ENCODE results near the gene PSMB11.
"Not testable (repeated sequence)": the region's sequence is repeated elsewhere in the genome, so short reads cannot be mapped to it uniquely, and the experiment has no call there.

PSMB11 gene

DNA sequence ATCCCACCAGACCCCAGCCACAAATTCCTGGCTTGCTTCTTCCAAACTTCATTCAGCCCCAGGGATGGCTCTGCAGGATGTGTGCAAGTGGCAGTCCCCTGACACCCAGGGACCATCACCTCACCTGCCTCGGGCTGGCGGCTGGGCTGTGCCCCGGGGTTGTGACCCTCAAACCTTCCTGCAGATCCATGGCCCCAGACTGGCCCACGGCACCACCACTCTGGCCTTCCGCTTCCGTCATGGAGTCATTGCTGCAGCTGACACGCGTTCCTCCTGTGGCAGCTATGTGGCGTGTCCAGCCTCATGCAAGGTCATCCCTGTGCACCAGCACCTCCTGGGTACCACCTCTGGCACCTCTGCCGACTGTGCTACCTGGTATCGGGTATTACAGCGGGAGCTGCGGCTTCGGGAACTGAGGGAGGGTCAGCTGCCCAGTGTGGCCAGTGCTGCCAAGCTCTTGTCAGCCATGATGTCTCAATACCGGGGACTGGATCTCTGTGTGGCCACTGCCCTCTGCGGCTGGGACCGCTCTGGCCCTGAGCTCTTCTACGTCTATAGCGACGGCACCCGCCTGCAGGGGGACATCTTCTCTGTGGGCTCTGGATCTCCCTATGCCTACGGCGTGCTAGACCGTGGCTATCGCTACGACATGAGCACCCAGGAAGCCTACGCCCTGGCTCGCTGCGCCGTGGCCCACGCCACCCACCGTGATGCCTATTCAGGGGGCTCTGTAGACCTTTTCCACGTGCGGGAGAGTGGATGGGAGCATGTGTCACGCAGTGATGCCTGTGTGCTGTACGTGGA, at the start of gene PSMB11:
PSMB11 (plus strand) TSS at position 51 of the 804 bp plus-strand sequence; CDS start at position 65, 14 bp downstream.
- DNase-seq (ENCODE audit: low read depth), result no peak

DNA sequence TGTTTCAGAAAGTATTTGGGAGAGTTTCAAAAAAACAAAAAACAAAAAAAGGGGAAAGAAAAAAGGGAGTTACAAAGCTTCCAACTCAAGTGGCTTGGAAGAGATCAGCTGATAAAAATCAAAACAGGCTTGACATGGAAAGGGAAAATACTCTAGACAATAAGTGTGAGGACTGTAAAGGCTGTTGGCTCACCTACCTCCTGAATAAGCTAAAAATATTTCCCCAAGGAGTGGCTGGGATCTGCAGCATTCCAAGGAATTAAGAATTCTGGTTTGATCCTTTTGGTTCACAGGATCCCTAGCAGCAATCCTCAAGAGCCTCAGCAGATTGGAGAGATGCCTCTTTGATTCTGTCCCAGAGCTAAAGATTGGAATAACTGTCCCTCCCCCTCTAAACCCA, 48.5 kb upstream of the PSMB11 start:
- DNase-seq (ENCODE audit: low read depth), result no peak

- peak; percentile 40 for DNase-seq (ENCODE audit: low read depth)
These were observed 47.2 kb upstream of the PSMB11 start for GRCh38 chr14:22994762-22995275.

DNA sequence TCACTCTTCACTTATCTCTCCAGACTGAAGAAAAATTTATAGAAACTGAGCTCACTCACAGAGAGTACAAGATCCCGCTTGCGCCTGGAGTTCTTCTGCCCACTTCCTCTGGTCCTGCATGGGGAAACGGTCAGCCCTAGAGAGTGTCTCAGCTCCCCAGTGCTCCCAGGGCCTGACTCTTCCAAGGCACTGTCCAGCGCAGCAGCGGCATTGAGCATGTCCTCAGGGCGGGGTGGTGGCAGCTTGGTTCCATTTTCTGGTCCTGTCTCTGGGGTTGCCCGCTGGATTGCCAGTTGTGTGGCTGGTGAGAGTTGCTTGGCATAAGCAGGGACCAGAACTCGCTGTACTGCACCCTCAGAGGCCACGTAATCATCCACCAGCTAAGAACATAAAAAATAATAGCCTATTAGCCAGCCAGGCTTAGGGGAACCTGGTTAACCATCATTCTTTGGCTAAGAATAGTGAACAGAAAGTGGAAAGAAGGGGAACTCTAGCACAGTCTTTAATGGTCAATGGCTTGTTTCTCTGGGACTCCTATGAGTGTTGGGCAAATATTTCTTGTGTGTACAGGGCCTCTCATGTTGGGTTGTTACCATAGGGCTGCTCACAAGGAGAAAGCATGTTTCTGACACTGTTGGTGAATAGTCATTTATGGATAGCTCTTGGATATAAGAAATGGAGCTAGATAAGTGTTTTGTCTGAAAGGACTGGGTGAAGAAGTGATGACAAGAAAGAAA, 46.0 kb upstream of the PSMB11 start:
- no peak for DNase-seq (ENCODE audit: low read depth)

DNA sequence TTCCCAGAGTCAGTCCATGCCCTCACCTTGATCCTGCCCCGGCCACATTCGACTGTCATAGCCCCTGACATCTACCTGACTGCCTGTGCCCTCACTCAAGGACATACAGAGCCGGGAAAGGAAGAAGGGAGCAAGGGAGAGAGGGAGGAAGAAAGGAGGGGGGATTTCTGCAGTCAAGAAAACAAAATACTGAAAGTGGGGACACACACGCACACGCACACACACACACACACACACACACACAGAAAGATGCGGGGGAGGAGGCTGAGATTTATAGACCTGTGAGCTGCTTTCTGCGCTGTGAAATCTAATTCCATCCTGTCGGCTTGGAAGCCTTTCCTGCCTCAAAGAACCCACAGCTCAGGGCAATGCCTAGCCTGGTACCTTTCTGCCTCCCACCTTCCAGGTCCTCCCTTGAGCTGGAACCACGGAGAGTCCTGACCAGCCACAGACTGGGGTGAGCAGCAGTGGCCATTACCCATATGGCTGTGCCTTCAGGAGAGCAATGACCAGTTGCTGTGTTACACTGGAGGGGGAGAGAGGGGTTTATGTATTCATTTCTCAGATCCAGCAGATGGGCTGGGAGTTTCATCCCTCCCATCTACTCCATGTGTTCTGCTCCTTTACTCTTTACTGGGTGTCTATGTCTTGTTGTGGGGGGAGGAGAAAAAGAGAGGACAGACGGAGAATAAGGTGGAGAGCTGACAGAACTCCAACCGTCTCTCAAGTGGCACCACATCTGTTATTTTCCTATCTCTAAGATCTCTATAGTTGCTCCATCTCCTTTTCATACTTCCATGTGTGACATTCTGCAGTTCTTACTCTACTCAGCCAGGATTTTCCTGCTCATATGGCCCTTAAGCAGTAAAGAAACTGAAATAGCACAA, 45.0 kb upstream of the PSMB11 start:
- DNase-seq (ENCODE audit: low read depth), result peak; percentile 51

DNA sequence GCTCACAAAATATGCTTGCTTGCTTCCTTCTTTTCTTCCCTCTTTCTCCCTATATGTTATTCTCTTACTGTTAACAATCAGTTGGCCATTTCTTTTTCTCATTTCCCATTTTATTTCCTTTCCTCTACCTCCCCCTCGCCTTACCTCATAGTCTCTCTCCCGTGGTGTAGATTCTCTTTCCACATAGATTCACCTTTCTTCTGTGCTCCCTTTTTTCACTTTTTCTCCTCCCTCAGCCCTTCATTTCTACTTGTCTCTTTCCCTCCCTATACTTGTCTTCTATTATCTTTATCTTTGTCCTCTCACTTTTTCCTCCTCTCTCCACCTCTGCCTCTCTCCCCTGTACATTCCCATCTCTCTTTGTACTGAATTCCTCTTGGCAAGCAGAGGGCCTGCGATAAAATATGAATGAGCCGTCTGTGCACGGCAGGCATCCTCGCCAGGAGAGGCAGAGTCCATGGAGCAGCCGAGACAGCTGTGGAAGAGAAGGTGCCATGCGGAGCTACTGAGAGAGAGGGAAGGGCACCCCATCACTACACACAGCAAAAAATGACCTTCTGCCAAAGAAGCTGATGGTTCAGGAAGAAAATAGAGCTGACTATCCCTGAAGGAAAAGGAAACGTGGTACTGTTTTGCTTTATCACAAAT, 44.2 kb upstream of the PSMB11 start:
- DNase-seq (ENCODE audit: low read depth), result no peak

GRCh38 chr14:22998329-22999012, 43.5 kb upstream of the PSMB11 start:
- DNase-seq (ENCODE audit: low read depth), result no peak

- DNase-seq (ENCODE audit: low read depth), result no peak
These were observed 41.2 kb upstream of the PSMB11 start for GRCh38 chr14:23000860-23001259.

- no peak for DNase-seq (ENCODE audit: low read depth)
These were observed 39.4 kb upstream of the PSMB11 start for GRCh38 chr14:23002592-23002991.

DNA sequence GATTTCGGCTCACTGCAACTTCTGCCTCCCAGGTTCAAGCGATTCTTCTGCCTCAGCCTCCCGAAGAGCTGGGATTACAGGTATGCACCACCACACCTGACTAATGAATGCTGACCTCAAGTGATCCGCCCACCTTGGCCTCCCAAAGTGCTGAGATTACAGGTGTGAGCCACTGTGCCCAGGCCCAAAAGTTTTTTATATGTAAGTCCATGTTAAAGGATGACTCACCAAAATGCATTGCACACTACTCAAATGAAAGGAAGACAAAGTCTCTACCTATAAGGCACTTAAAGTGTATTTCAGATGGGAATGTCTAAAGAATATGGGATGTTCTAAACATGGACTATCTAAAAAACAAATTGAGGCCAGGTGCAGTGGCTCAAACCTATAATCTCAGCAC, 37.7 kb upstream of the PSMB11 start:
- DNase-seq (ENCODE audit: low read depth), result not testable (repeated sequence)

GRCh38 chr14:23005451-23006187, 36.4 kb upstream of the PSMB11 start:
- DNase-seq (ENCODE audit: low read depth), result no peak

DNA sequence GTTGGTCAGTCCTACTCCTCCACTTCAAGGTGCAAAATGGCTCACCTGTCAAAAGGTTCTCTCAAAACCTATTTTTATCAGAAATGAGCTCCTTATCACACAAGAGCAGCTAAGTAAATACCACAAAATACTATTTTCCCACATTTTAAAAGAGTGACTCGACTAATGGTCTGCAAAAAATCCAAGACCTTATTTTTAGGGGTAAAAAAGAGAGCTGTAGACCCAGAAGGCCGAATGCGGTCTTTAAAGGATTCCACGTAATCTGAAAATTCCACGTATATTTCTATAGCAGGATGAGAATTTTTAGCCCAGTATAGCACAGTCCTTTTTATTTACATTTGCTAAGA, 35.9 kb upstream of the PSMB11 start:
- DNase-seq (ENCODE audit: low read depth), result no peak

DNA sequence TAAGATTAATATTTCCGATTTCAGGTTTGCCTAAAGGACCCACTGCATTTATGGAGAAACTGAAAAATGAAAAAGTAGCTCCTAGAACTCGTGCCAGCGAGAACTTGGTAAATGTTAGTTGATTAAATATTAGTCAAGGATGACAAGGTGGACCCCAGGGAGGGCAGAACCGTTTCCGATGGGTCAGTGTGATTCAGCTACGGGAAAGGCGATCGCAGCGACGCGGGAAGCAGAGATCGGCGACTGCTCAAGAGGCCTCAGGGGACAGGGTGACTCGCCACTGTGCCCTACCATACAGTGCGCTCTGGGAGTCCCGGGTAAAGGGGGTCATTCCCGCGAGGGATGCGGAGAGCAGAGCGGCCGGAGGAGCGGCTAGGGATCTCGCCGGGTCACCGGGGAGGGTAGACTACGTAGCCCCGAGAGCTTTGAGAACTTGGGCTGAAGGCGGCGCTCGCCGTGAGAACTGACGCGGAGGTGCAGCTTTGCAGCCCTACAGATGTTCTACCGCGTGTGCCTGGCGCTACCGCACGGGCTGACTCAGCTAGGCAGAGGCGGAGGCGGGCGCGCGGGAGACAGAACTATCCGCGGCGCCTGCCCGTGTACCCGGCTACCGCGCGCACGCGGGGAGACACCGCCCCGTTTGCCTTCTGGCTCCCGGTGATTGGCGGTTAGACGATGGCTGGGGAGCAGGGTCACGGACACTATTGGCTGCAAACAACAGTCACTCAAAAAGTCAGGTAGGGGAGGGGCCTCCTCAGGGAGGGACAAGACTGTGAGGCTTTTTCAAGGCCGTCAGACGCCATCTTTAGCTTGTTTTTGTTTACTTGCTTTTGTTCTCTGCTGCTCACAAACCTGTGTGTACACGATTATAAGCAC, 35.2 kb upstream of the PSMB11 start:
- DNase-seq (ENCODE audit: low read depth), result peak; percentile 98

DNA sequence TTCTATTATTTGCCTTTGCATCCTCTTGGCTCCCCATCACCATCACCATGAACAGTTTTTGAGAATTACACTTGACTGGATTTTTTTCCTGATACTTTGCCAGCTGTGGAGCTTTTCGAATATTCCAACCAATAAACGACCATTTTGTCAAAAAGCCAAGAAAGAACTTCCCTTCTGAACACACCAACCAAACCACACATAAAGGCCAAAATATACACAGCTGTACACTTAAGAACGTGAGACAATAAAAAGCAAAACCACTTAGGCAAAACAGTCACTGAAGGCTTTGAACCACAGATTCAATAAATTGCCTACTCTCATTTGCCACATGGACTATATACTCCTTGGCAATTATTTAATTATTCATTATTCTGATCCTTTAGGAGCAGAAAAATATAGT, 33.2 kb upstream of the PSMB11 start:
- DNase-seq (ENCODE audit: low read depth), result no peak

DNA sequence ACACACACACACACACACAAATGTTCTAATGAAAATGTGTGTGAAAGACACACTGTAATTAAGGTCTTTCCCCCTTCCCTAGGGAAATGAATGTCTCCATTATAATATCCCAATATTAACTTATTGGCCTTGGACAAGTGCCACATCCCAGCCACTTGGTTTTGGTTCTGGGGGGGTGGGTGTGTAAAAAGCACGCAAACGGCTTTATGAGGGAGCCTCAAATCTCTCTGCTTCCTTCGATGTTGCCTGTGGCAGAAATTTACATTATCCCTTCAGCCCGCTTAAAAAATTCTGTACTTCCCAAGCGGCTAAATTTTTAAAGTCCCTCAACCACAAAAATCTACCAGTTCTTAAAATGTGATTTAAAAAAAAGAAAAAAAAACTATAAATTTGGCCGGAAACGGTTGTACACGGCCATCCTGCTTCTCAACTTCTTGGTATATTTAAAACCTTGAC, 32.5 kb upstream of the PSMB11 start:
- no peak for DNase-seq (ENCODE audit: low read depth)

GRCh38 chr14:23009939-23010726, 31.9 kb upstream of the PSMB11 start, which contains the start of gene C14orf93:
Gene C14orf93, minus strand, starts transcription at chr14:23010143. Its CDS starts 11,120 bp downstream, at chr14:22999023.
- peak; percentile 66 for DNase-seq (ENCODE audit: low read depth)

DNA sequence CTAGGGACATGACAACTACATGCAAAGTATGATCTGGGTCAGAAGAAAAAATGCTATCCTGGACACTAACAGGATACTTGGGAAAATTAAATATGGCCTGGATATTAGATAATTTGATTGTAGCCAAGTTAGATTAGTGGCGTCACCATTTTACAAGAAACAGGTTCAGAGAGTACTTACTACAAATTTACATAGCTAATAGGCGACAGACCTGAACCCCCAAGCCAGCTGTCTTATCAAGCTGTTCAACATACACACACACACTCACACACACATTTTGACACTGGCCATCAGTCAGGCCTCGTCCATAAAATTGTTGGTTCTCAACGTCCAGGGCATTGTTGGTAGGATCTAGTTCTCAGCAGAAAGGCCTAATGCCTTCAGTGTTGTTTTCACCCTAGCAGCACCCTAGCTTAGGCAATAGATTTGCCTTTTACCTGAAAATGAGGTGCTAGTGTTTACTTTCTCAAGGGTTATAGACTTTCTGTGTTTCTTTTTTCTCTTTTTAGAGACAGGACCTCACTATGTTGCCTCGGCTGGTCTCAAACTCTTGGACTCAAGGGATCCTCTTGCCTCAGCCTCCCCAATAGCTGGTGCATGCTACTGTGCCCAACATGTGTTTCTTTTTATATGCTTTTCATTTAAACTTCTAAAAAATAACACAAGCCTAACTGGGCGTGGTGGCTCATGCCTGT, 28.8 kb upstream of the PSMB11 start:
- DNase-seq (ENCODE audit: low read depth), result no peak

GRCh38 chr14:23013749-23014054, 28.3 kb upstream of the PSMB11 start:
- not testable (repeated sequence) for DNase-seq (ENCODE audit: low read depth)
